Dermis lymphatic vessel endothelial cell (primary cell): Measurements from ENCODE around the gene ARF5. TPM values are rescaled to one million over a fixed set of nuclear protein-coding genes. Genes with fewer than 3 reads are reported as not detected.

Experiments used
- total RNA-seq: library from RNA; depleted of rRNA; stranded (reverse); fragments of >200 nt; gene quantifications from 2 replicates; pipeline ENCODE4 v1.2.1, GENCODE V29; 2014

The ARF5 gene
- total RNA-seq, result 174 and 179 TPM in 2 replicates

DNA sequence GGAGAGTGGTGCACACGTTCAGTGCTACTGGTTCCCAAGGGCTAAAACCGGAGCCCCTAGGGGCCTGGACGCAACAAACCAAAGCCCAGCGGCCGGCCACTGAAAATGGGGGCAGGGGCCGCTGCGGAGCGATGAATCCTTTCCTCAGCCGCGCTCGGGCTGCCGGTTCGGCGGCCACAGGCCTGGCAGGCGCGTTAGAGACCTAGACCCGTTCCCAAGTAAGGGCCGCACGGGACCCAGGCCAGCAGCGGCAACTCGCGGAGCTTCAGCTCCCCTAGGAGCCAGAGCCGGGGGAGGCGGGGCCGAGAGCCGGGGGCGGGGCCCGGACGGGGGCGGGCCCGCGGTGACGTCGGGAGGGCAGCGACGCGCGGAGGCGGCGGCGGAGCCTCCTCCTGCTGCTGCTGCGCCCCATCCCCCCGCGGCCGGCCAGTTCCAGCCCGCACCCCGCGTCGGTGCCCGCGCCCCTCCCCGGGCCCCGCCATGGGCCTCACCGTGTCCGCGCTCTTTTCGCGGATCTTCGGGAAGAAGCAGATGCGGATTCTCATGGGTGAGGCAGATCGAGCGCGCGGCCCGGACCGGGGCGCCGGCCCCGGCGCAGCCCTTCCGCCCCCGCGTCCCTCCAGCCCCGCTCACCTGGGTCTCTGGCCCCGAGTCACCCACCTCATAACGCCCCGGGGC lies at the start of gene ARF5:
Gene ARF5 (plus strand): TSS at position 393 of the 678 bp plus-strand sequence. CDS start 88 bp downstream, at position 481.

GRCh38 chr7:127585044-127585953 lies 2.9 kb upstream of the ARF5 start, which contains the start of gene GCC1:
Gene GCC1, minus strand, starts transcription at chr7:127585596. Its CDS starts 414 bp downstream, at chr7:127585182.

DNA sequence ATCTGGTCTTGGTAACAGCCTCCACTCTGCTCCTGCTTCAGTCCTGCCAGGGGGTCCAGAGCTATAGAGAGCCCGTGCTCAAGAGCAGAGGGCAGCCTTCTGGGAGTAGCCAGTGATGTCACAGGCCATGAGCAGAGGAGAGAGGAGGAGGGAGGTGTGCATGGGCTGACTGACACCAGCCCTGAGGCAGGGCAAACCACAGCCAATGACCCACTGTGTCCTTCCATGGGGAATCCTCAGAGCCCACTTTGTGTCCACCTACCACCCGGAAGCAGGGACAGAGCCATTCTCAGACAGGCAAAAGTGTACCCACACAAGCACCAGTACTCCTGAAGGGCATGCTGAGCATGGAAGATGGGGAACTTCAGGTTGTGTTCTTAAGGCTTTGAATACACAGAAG lies 29.8 kb downstream of the ARF5 start, which contains the start of gene PAX4:
Gene PAX4 (minus strand): TSS at position 101 of the 400 bp plus-strand sequence. CDS start 2,214 bp downstream, outside the sequence.

Other genes with a start within 250 kb of the ARF5 start
- 9.5 and 13.1 TPM in 2 replicates for gene ZNF800, start 195.7 kb upstream of the ARF5 start, total RNA-seq
- 18.6 and 22.4 TPM in 2 replicates for gene GCC1, start 2.8 kb upstream of the ARF5 start, total RNA-seq
- 1.4 TPM in 2 replicates for gene FSCN3, start 5.3 kb downstream of the ARF5 start, total RNA-seq
- gene PAX4, start 29.7 kb downstream of the ARF5 start, total RNA-seq, result not detected in 2 replicates
- 158 and 162 TPM in 2 replicates for gene SND1, start 63.8 kb downstream of the ARF5 start, total RNA-seq